GM21360 (cell line): ENCODE measurements around the gene KCNH6.

Source experiments
- ATAC-seq: cut with Tn5 transposase; IDR thresholded peaks from one replicate; pipeline ENCODE4 v1.9.1; 2021; ENCODE audit warnings: mild to moderate bottlenecking, moderate library complexity; ENCODE audit not compliant: unreplicated experiment

The KCNH6 gene

GRCh38 chr17:63505341-63505740 is 17.8 kb upstream of the KCNH6 start:
- no peak for ATAC-seq

GRCh38 chr17:63506627-63507026 is 16.5 kb upstream of the KCNH6 start:
- ATAC-seq: no peak

- no peak for ATAC-seq
Observed at GRCh38 chr17:63511331-63511730, 11.8 kb upstream of the KCNH6 start.

- ATAC-seq: no peak
Observed at GRCh38 chr17:63512388-63512787, 10.8 kb upstream of the KCNH6 start.

GRCh38 chr17:63512896-63513644 is 10.1 kb upstream of the KCNH6 start:
- ATAC-seq: no peak

GRCh38 chr17:63514477-63514876 is 8.7 kb upstream of the KCNH6 start:
- peak; percentile 28 for ATAC-seq

- ATAC-seq: peak; percentile 46
Observed at GRCh38 chr17:63514974-63515373, 8.2 kb upstream of the KCNH6 start.

GRCh38 chr17:63515426-63515825 is 7.7 kb upstream of the KCNH6 start:
- ATAC-seq: no peak

- no peak for ATAC-seq
Observed at GRCh38 chr17:63516910-63517824, 6.0 kb upstream of the KCNH6 start.

- ATAC-seq: no peak
Observed at GRCh38 chr17:63517825-63518534, 5.2 kb upstream of the KCNH6 start.

GRCh38 chr17:63519116-63519881 is 3.9 kb upstream of the KCNH6 start:
- no peak for ATAC-seq

- ATAC-seq: no peak
Observed at GRCh38 chr17:63519972-63520882, 2.9 kb upstream of the KCNH6 start.

- no peak for ATAC-seq
Observed at GRCh38 chr17:63524051-63524450, 893 bp downstream of the KCNH6 start.

- ATAC-seq: no peak
Observed at GRCh38 chr17:63525190-63525946, 2.2 kb downstream of the KCNH6 start.

- no peak for ATAC-seq
Observed at GRCh38 chr17:63526861-63527260, 3.7 kb downstream of the KCNH6 start.

- ATAC-seq: no peak
Observed at GRCh38 chr17:63528183-63528582, 5.0 kb downstream of the KCNH6 start.

- no peak for ATAC-seq
Observed at GRCh38 chr17:63529711-63530556, 6.8 kb downstream of the KCNH6 start.

- no peak for ATAC-seq
Observed at GRCh38 chr17:63530557-63531021, 7.4 kb downstream of the KCNH6 start.
